HEK293 (cell line): ENCODE data around the gene MTMR10.
A peak's percentile ranks its signal among the peaks of the same experiment; 100 is the strongest.

Source experiments
- CTCF ChIA-PET: fragments of 350-600 bp; formaldehyde crosslinking; extraction: SDS; loops from one replicate; lab custom pipeline; 2021; ENCODE audit warnings: antibody characterized with exemption; lab: Yijun Ruan, JAX
- POLR2A ChIA-PET: fragments of 300-600 bp; formaldehyde crosslinking; extraction: SDS; loops from one replicate; lab custom pipeline; 2020; ENCODE audit warnings: antibody characterized with exemption, inconsistent platforms; lab: Yijun Ruan, JAX
- H3K27ac ChIP-seq: fragments of 200-500 bp; sonication (Bioruptor generic); 2 replicates; pipeline ENCODE4 v1.5.1; 2014; ENCODE audit warnings: low read depth, low read length, control low read depth, inconsistent platforms; ENCODE audit errors: extremely low read depth
- H3K36me3 ChIP-seq, 2 experiments: fragments of 200-500 bp in 1 of 2; sonication (Bioruptor generic) in 1 of 2; 1 replicate in 1 of 2; 2 replicates in 1 of 2; pipeline ENCODE4 v1.5.1; 2014 to 2017; ENCODE audit warnings: inconsistent platforms in 2 of 2, low read length in 2 of 2; ENCODE audit not compliant: control insufficient read depth in 2 of 2, insufficient read depth in 1 of 2
- H3K4me1 ChIP-seq: fragments of 200-500 bp; sonication (Bioruptor generic); 2 replicates; pipeline ENCODE4 v1.5.1; 2014; ENCODE audit warnings: mild to moderate bottlenecking, low read length, inconsistent platforms; ENCODE audit not compliant: control insufficient read depth, insufficient read depth
- H3K4me3 ChIP-seq: 2 replicates; pipeline ENCODE4 v1.5.1; 2011; ENCODE audit warnings: low read depth, mild to moderate bottlenecking, control low read depth, low read length, moderate library complexity
- H3K9me3 ChIP-seq: fragments of 200-500 bp; sonication (Bioruptor generic); 2 replicates; pipeline ENCODE4 v1.5.1; 2014; ENCODE audit warnings: low read depth, low read length, inconsistent platforms; ENCODE audit not compliant: control insufficient read depth, insufficient read depth
- HOXD13 ChIP-seq: sonication (generic); formaldehyde crosslinking; IDR thresholded peaks from 2 replicates; pipeline ENCODE4 v1.8.0; 2022; ENCODE audit warnings: missing genetic modification reagents, borderline replicate concordance
- IKZF3 ChIP-seq: fragments of 450-650 bp; IDR thresholded peaks from 2 replicates; pipeline ENCODE4 v1.5.0; 2018; ENCODE audit warnings: missing biosample characterization, mild to moderate bottlenecking, missing genetic modification characterization, moderate library complexity
- MZF1 ChIP-seq: fragments of 450-650 bp; formaldehyde crosslinking; IDR thresholded peaks from 2 replicates; pipeline ENCODE4 v1.5.1; 2017; ENCODE audit warnings: missing biosample characterization, missing genetic modification characterization, borderline replicate concordance
- TCF7L2 ChIP-seq: IDR thresholded peaks from 2 replicates; pipeline ENCODE4 v1.6.1; 2011; ENCODE audit warnings: low read depth, mild to moderate bottlenecking, inconsistent platforms, low read length, moderate library complexity, borderline replicate concordance
- TSHZ1 ChIP-seq: fragments of 450-650 bp; formaldehyde crosslinking; IDR thresholded peaks from 2 replicates; pipeline ENCODE4 v1.5.1; 2016; ENCODE audit warnings: missing biosample characterization, missing genetic modification characterization, borderline replicate concordance
- ZBTB48 ChIP-seq: fragments of 450-650 bp; formaldehyde crosslinking; IDR thresholded peaks from 2 replicates; pipeline ENCODE4 v1.5.1; 2016; ENCODE audit warnings: missing biosample characterization, missing genetic modification characterization
- ZNF174 ChIP-seq: fragments of 450-650 bp; formaldehyde crosslinking; IDR thresholded peaks from 2 replicates; pipeline ENCODE4 v1.5.0; 2017; ENCODE audit warnings: missing biosample characterization, mild to moderate bottlenecking, missing genetic modification characterization
- ZNF292 ChIP-seq: fragments of 450-650 bp; formaldehyde crosslinking; IDR thresholded peaks from 2 replicates; pipeline ENCODE4 v1.5.1; 2016; ENCODE audit warnings: low read depth, missing biosample characterization, missing genetic modification characterization, borderline replicate concordance
- ZNF433 ChIP-seq: fragments of 450-650 bp; formaldehyde crosslinking; IDR thresholded peaks from 2 replicates; pipeline ENCODE4 v1.5.1; 2016; ENCODE audit warnings: missing biosample characterization, missing genetic modification characterization, low read depth
- ZNF48 ChIP-seq: fragments of 450-650 bp; formaldehyde crosslinking; IDR thresholded peaks from 2 replicates; pipeline ENCODE4 v1.5.1; 2016; ENCODE audit warnings: missing biosample characterization, missing genetic modification characterization
- ZNF501 ChIP-seq: fragments of 450-650 bp; formaldehyde crosslinking; IDR thresholded peaks from 2 replicates; pipeline ENCODE4 v1.5.1; 2016; ENCODE audit warnings: missing biosample characterization, missing genetic modification characterization
- ZNF530 ChIP-seq: fragments of 450-650 bp; formaldehyde crosslinking; IDR thresholded peaks from 2 replicates; pipeline ENCODE4 v1.5.1; 2016; ENCODE audit warnings: low read depth, missing biosample characterization, missing genetic modification characterization
- ZNF571 ChIP-seq: fragments of 450-650 bp; formaldehyde crosslinking; IDR thresholded peaks from 2 replicates; pipeline ENCODE4 v1.5.0; 2017; ENCODE audit warnings: missing biosample characterization, missing genetic modification characterization
- ZNF585B ChIP-seq: fragments of 450-650 bp; formaldehyde crosslinking; IDR thresholded peaks from 2 replicates; pipeline ENCODE4 v1.5.1; 2016; ENCODE audit warnings: missing biosample characterization, missing genetic modification characterization
- ZNF600 ChIP-seq: fragments of 450-650 bp; formaldehyde crosslinking; IDR thresholded peaks from 2 replicates; pipeline ENCODE4 v1.5.1; 2016; ENCODE audit warnings: missing biosample characterization, missing genetic modification characterization
- ZNF626 ChIP-seq: fragments of 450-650 bp; sonication (Bioruptor Pico); formaldehyde crosslinking; IDR thresholded peaks from 2 replicates; pipeline ENCODE4 v1.5.1; 2018; ENCODE audit warnings: missing biosample characterization, missing genetic modification characterization, inconsistent platforms
- ZNF629 ChIP-seq: fragments of 450-650 bp; formaldehyde crosslinking; IDR thresholded peaks from 2 replicates; pipeline ENCODE4 v1.5.1; 2017; ENCODE audit warnings: missing biosample characterization, missing genetic modification characterization
- ZNF664 ChIP-seq: fragments of 450-650 bp; formaldehyde crosslinking; IDR thresholded peaks from 2 replicates; pipeline ENCODE4 v1.5.1; 2016; ENCODE audit warnings: missing biosample characterization, missing genetic modification characterization
- ZNF791 ChIP-seq: fragments of 450-650 bp; formaldehyde crosslinking; IDR thresholded peaks from 2 replicates; pipeline ENCODE4 v1.5.1; 2016; ENCODE audit warnings: missing biosample characterization, missing genetic modification characterization
- ZSCAN30 ChIP-seq: fragments of 450-650 bp; IDR thresholded peaks from 2 replicates; pipeline ENCODE4 v1.5.1; 2018; ENCODE audit warnings: missing biosample characterization, mild to moderate bottlenecking, missing genetic modification characterization, moderate library complexity
- TF ChIP-seq, protein P1 (sequence below): fragments of 450-650 bp; formaldehyde crosslinking; IDR thresholded peaks from 2 replicates; pipeline ENCODE4 v1.5.1; 2016; ENCODE audit warnings: missing biosample characterization, missing genetic modification characterization
- TF ChIP-seq, protein P2 (sequence below): fragments of 450-650 bp; formaldehyde crosslinking; IDR thresholded peaks from 2 replicates; pipeline ENCODE4 v1.5.1; 2016; ENCODE audit warnings: missing biosample characterization, missing genetic modification characterization

Gene MTMR10

GRCh38 chr15:30941520-30941919 lies 49.9 kb downstream of the MTMR10 start:
- CTCF ChIA-PET, result interaction anchor here (0.6 kb wide), 1 partner anchor 545 kb away, joined by 3 read pairs; no protein-coding TSS in a partner anchor
- no peaks in the 10 kb centered on the region for H3K9me3 ChIP-seq
- no peaks in the 10 kb centered on the region for H3K4me1 ChIP-seq
- H3K36me3 ChIP-seq, result peaks cover 5 to 81% of the 10 kb centered on the region in 2 experiments; a peak in 2 of 3 replicates
- POLR2A ChIA-PET, result no interaction called here
- TF ChIP-seq ZNF600 (0 out of 2 replicates have a peak, but pooled peaks have one; percentile 14), TCF7L2 (no peak)
- no peak overlapping the region for H3K27ac ChIP-seq
- H3K4me3 ChIP-seq, result no peak overlapping the region

DNA sequence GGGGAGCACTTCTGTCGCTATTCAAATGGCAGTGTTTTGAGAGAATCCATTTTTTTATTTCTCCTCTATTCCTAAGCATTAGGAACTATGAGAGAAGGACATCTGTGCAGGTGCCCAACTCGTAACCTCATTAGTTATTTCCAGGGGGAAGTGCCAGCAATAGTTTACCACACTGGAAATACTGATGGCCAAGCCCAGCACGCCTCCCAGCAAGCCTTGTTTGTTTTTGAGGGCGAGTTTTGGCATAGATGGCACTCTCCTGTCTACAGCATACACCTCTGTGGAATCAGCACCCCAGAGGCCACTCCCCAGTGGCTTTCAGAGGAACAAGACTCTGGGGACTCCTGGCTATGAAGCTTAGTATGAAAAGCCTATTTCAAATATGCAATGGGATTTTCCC lies 51.1 kb downstream of the MTMR10 start:
- Histone ChIP-seq H3K4me1 (no peaks in the 10 kb centered on the region), H3K36me3 (peaks cover 8 to 77% of the 10 kb centered on the region in 2 experiments; a peak in 2 of 3 replicates), H3K4me3 (no peak overlapping the region), H3K27ac (no peak overlapping the region), H3K9me3 (no peaks in the 10 kb centered on the region)
- ChIA-PET CTCF (no interaction called here), POLR2A (no interaction called here)
- no peak for TF ChIP-seq ZNF626 (tag by site-specific recombination)
- no peak for TF ChIP-seq HOXD13 (CRISPR knock-in tag)
- no peak for TF ChIP-seq ZNF571
- no peak for TF ChIP-seq ZNF530 (tag by site-specific recombination)
- TF ChIP-seq MZF1 (tag by site-specific recombination), result no peak
- no peak for TF ChIP-seq ZNF433

- CTCF ChIA-PET, result interaction anchor here (0.9 kb wide), 1 partner anchor 190 kb away, joined by 4 read pairs; no protein-coding TSS in a partner anchor
- no peak for TF ChIP-seq ZNF585B (tag by site-specific recombination)
- TF ChIP-seq, protein P1, sequence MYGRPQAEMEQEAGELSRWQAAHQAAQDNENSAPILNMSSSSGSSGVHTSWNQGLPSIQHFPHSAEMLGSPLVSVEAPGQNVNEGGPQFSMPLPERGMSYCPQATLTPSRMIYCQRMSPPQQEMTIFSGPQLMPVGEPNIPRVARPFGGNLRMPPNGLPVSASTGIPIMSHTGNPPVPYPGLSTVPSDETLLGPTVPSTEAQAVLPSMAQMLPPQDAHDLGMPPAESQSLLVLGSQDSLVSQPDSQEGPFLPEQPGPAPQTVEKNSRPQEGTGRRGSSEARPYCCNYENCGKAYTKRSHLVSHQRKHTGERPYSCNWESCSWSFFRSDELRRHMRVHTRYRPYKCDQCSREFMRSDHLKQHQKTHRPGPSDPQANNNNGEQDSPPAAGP, result no peak
- TF ChIP-seq ZSCAN30 (tag by site-specific recombination), result no peak
- TF ChIP-seq ZNF501 (tag by site-specific recombination), result no peak
- no peak for TF ChIP-seq ZBTB48
- TF ChIP-seq, protein P2, sequence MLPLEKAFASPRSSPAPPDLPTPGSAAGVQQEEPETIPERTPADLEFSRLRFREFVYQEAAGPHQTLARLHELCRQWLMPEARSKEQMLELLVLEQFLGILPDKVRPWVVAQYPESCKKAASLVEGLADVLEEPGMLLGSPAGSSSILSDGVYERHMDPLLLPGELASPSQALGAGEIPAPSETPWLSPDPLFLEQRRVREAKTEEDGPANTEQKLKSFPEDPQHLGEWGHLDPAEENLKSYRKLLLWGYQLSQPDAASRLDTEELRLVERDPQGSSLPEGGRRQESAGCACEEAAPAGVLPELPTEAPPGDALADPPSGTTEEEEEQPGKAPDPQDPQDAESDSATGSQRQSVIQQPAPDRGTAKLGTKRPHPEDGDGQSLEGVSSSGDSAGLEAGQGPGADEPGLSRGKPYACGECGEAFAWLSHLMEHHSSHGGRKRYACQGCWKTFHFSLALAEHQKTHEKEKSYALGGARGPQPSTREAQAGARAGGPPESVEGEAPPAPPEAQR (tag by site-specific recombination), result no peak
- no peak for TF ChIP-seq ZNF664 (tag by site-specific recombination)
- TF ChIP-seq ZNF791 (tag by site-specific recombination), result no peak
- no peak for TF ChIP-seq TSHZ1
- TF ChIP-seq ZNF629 (tag by site-specific recombination), result no peak
- TF ChIP-seq ZNF174 (tag by site-specific recombination), result no peak
- no peak for TF ChIP-seq ZNF48
- TF ChIP-seq IKZF3 (tag by site-specific recombination), result no peak
- no peak for TF ChIP-seq ZNF292
- Histone ChIP-seq H3K27ac (no peak overlapping the region), H3K4me1 (no peaks in the 10 kb centered on the region), H3K36me3 (peaks cover 14 to 85% of the 10 kb centered on the region in 2 experiments; a peak in 2 of 3 replicates), H3K4me3 (no peak overlapping the region), H3K9me3 (no peaks in the 10 kb centered on the region)
- POLR2A ChIA-PET, result no interaction called here
Measured at GRCh38 chr15:30939161-30939560, 52.3 kb downstream of the MTMR10 start.
